H1 (cell line): Measurements from ENCODE around the gene TIMP3. TPM values are rescaled to one million over a fixed set of nuclear protein-coding genes. Genes with fewer than 3 reads are reported as not detected.

Experiments
- CREB1 ChIP-seq: IDR thresholded peaks from 2 replicates; pipeline ENCODE4 v1.6.1; 2012; ENCODE audit warnings: inconsistent platforms
- CTCF ChIP-seq, 3 experiments: IDR thresholded peaks; 1 replicate in 2 of 3; 2 replicates in 1 of 3; pipeline versions ENCODE4 v1.5.1 to v1.6.1; 2011; ENCODE audit warnings: low read length in 3 of 3, mild to moderate bottlenecking in 3 of 3, inconsistent platforms in 2 of 3, low read depth in 1 of 3, moderate library complexity in 1 of 3; ENCODE audit not compliant: insufficient read depth in 1 of 3; ENCODE audit errors: control extremely low read depth in 1 of 3
- KDM1A ChIP-seq: fragments of 200-600, 300-600 bp; sonication (generic); IDR thresholded peaks from 2 replicates; pipeline ENCODE4 v1.7.1; 2016; ENCODE audit warnings: mild to moderate bottlenecking, low read length, borderline replicate concordance
- KDM4A ChIP-seq: IDR thresholded peaks from one replicate; pipeline ENCODE4 v1.7.1; 2012; ENCODE audit warnings: low read depth, mild to moderate bottlenecking, moderate library complexity, low read length, inconsistent platforms; ENCODE audit not compliant: severe bottlenecking
- NRF1 ChIP-seq: IDR thresholded peaks from 2 replicates; pipeline ENCODE4 v1.6.1; 2011; ENCODE audit warnings: mild to moderate bottlenecking, low read depth, low read length, improper control_type of control experiment
- TAF1 ChIP-seq: IDR thresholded peaks from 2 replicates; pipeline ENCODE4 v1.6.1; 2011; ENCODE audit warnings: mild to moderate bottlenecking, low read depth, low read length
- polyA plus RNA-seq, 7 experiments: library from polyadenylated mRNA; depleted of rRNA in 3 of 7; stranded (reverse) in 5 of 7; unstranded in 2 of 7; fragments of >200 nt in 5 of 7; fragments of 200-250 nt in 2 of 7; gene quantifications; 1 replicate in 5 of 7; 2 replicates in 1 of 7; 4 replicates in 1 of 7; pipeline versions ENCODE4 v1.2.1 to v1.2.3, GENCODE V29; 2011 to 2013; ENCODE audit warnings: missing spikeins in 2 of 7, mixed read lengths in 2 of 7
- total RNA-seq: library from RNA; stranded (reverse); fragmentation: NEBNext Ultra II Directional; extraction: Animal tissue kit (Norgen Biotek cat#: 25700); gene quantifications from 2 replicates; pipeline ENCODE4 v1.2.1, GENCODE V29; 2021
- TF ChIP-seq, protein P1 (sequence below): IDR thresholded peaks from 2 replicates; pipeline ENCODE4 v1.6.1; 2012; ENCODE audit warnings: inconsistent platforms

The TIMP3 gene
- total and polyA plus RNA-seq, 2 of the 8 experiments (the other 6 are each of a cell fraction or from before 2014, with no cell fraction given) = 1.3 to 4.7 TPM

GRCh38 chr22:32852395-32853251 is 51.1 kb downstream of the TIMP3 start (continued):
- TF ChIP-seq, protein P1, sequence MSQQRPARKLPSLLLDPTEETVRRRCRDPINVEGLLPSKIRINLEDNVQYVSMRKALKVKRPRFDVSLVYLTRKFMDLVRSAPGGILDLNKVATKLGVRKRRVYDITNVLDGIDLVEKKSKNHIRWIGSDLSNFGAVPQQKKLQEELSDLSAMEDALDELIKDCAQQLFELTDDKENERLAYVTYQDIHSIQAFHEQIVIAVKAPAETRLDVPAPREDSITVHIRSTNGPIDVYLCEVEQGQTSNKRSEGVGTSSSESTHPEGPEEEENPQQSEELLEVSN = no peak
- TF ChIP-seq CREB1 (no peak), KDM1A (no peak), CTCF (IDR thresholded peaks at IDR 0.05; ENCODE audit: control extremely low read depth in 1 of 3, insufficient read depth in 1 of 3, low read depth in 1 of 3, low read length in 3 of 3) (no peak), KDM4A (no peak), TAF1 (no peak), NRF1 (no peak)
